GM18499 (cell line): Measurements from ENCODE around the gene KCNMA1.

Experiments
- ATAC-seq: cut with Tn5 transposase; IDR thresholded peaks from one replicate; pipeline ENCODE4 v1.9.1; 2021; ENCODE audit warnings: moderate number of reproducible peaks; ENCODE audit not compliant: insufficient read depth, unreplicated experiment

KCNMA1 gene

DNA sequence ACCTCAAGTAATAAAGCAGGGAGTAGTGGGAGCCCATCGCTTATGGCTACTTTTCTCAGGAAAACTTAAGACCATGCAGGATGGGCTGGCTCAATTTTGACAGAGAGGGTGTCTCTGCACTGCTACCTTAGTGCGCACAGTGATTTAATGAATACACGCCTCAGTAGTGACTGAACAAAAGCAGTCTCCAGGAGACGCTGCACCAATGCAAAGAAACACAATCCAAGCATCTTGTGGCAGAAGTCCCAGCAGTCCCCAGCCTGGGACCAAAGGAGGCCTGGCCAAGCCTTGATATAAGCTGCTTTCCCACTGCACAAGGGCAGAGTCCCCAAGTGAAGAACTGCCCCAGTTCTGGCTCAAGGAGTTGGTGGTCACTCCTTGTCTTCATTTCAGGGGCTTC is 368.9 kb downstream of the KCNMA1 start:
- no peak for ATAC-seq

GRCh38 chr10:77267703-77268675 is 369.6 kb downstream of the KCNMA1 start:
- ATAC-seq: no peak

DNA sequence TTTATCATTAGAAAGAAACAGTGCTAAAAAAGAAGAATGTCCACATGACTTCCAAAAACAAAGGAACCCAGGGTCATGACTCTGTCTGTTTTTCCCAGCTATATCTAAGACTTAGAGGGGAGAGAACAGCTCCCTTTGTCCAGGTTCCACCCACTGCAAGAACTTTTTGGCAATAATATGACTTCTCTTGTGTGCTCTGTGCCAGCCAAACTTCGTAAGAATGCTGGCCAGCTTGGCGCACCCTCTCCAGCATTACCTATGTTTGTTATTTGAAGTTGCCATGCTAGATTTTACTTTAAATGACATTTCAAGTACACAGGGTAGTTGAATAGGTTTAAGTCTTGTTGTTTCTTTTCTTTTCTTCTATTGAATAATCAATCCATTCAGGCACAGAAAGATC is 371.4 kb downstream of the KCNMA1 start:
- no peak for ATAC-seq

DNA sequence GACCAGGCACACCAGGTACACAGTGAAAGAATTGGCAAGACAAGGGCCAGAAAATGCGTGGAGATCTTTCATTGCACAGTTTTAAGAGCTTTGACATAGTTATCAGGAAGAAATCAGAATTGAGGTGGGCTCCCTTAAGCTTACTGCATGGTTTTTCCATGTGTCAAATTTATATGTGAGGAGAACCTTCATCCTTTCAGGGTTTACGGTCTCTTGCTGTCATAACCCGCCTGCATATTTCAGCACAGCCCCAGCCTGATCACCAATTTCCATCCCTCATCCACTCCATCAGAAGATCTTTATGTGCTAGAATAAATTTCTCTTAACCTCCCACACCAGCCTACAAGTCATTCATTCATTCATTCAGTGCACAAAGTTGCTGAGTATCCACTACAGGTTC is 373.1 kb downstream of the KCNMA1 start:
- ATAC-seq: no peak

DNA sequence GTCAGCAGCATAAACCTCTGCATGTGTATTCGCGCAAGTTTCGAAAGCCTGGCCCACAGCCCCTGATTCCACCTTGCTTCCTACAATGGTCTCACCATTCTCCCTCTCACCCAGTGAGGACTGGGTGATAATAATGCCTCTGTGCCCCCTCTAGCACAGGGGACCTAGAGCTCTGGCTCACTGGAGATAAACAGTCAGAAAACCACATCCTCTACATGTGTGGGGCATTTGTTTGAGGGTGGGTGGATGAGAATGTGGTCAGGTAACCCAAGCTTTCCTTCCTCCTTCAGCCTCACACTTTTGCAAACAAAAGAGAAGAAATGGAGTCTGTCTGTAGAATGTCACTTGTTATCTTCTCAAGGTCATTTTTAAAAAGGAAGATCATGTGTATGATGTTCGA is 373.5 kb downstream of the KCNMA1 start:
- ATAC-seq: no peak

DNA sequence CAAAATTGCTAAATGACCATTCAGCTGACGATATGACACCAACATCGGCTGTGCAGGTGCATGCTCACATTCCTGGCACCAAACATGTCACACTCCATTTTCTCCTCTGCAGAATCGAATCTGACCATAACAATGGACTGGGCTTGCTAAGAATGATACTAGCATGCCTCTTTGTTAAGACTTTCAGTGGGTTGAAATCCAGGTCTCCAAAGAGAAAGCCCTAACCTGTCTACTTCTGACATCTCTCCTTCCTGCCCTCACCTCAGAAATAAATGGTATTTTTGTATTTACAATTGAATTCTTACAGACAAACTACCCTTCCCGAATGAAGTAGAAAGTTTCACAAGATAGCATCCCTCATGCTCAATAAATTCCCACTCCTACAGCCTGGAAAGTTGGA is 373.9 kb downstream of the KCNMA1 start:
- no peak for ATAC-seq

- no peak for ATAC-seq
Measured at GRCh38 chr10:77261146-77261545, 376.5 kb downstream of the KCNMA1 start.

- ATAC-seq: no peak
Measured at GRCh38 chr10:77259171-77259874, 378.3 kb downstream of the KCNMA1 start.

- ATAC-seq: no peak
Measured at GRCh38 chr10:77256346-77256745, 381.3 kb downstream of the KCNMA1 start.

GRCh38 chr10:77253556-77254064 is 384.0 kb downstream of the KCNMA1 start:
- ATAC-seq: no peak

DNA sequence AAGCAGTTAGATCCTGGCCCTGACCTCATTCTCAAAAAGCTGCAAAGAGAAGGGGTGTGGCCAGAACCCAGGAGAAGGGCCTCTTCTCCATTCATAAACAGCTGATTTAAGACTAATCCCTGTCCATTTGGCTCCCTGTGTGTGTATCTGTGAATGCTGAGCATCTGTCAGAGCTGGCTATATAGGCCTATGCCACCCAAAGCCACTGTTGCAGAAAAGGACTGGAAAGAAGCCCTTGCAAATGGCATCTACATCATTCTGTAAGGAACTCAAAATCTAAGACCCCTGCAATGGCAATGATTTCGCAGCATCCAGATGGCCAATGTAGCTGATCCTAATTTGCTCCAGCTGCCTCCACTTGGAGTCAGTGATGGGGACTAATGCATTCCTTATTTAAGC is 384.5 kb downstream of the KCNMA1 start:
- ATAC-seq: no peak

DNA sequence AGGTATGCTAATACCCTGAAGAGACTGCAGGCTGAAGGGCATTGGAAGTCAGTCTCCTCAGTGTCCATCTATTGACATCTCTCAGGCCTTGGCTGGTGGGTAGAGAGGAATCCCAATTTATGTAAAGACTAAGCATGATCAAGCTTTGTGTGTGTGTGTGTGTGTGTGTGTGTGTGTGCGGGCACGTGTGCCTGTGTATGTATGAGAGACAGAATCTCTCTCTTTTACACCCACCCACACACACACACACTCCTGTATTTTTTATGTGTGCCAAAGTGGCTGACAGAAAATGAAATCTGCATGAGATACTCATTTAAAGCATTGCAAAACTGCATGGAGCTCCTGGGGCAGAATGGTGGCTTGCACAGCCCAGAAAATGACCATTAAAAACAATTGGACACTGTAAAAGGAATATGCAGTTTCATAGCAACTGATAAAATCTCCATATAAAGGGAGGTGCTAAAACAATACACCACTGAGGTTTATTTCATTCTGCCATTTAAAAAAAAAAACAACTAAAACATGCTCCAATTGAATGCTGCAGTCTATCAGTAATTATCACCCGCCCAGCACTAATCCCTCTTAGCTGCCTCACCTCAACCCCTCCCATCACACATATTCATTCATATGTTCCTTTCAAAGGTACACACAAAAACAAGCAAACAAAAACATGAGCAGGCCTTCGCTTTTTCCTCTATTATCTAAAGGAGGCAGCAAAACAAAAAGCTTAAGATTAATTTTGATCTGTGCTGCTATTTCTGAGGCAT is 385.0 kb downstream of the KCNMA1 start:
- no peak for ATAC-seq

- no peak for ATAC-seq
Measured at GRCh38 chr10:77251297-77252013, 386.2 kb downstream of the KCNMA1 start.

DNA sequence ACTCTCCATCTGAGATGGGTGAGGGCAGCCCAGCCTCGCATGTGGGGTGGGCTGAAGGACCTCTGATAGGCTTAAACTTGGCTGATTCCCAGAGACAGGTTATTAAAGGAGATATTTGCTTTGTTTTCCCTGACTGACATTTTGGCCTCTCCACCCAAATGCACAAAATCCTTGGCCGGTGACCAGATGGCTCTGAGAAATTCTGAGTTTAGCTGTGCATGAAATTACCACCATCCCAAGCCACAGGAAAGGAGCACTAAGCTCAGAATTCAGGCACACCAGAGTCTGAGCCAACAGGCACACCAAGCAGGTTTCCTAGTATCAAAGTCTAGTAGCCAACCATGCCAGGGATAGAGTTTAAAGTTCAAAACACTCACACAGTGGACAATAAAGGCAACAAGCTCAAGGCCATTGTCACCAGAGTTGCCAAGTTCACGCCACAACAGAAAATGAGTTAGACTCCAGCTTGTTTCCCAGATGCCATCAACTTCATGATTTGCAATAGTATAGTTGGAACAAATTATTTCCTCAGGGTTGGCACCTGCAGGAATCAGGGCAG is 387.6 kb downstream of the KCNMA1 start:
- ATAC-seq: no peak

- no peak for ATAC-seq
Measured at GRCh38 chr10:77248104-77248790, 389.4 kb downstream of the KCNMA1 start.

GRCh38 chr10:77247031-77247990 is 390.3 kb downstream of the KCNMA1 start:
- no peak for ATAC-seq

- ATAC-seq: no peak
Measured at GRCh38 chr10:77245953-77246352, 391.7 kb downstream of the KCNMA1 start.

- no peak for ATAC-seq
Measured at GRCh38 chr10:77244746-77245145, 392.9 kb downstream of the KCNMA1 start.
